ENCODE measurements around the gene TMEM119. TPM values are rescaled to one million over a fixed set of nuclear protein-coding genes. Genes with fewer than 3 reads are reported as not detected.
A peak's percentile ranks its signal among the peaks of the same experiment; 100 is the strongest.

The TMEM119 gene
- total RNA-seq, 1 donor from 2014 or later: 0.36 TPM

- Mint-ChIP-seq H3K9me3 (ENCODE audit: unreplicated experiment) (no peaks in the 10 kb centered on the region), H3K36me3 (ENCODE audit: low read depth, unreplicated experiment) (no peaks in the 10 kb centered on the region), H3K4me1 (ENCODE audit: unreplicated experiment) (peaks cover 2% of the 10 kb centered on the region), H3K4me3 (ENCODE audit: unreplicated experiment) (no peak overlapping the region), H3K27me3 (ENCODE audit: unreplicated experiment) (peaks cover 15% of the 10 kb centered on the region), H3K27ac (ENCODE audit: unreplicated experiment) (no peak overlapping the region)
- no peak for TF ChIP-seq CTCF (IDR thresholded peaks at IDR 0.05; ENCODE audit: unreplicated experiment)
- no peak for DNase-seq (ENCODE audit: low spot score)
Observed at GRCh38 chr12:108613548-108613947, 15.7 kb upstream of the TMEM119 start.

GRCh38 chr12:108612788-108613282 lies 15.0 kb upstream of the TMEM119 start:
- no peak for DNase-seq (ENCODE audit: low spot score)
- H3K27me3 Mint-ChIP-seq (ENCODE audit: unreplicated experiment): peaks cover 15% of the 10 kb centered on the region
- H3K36me3 Mint-ChIP-seq (ENCODE audit: low read depth, unreplicated experiment): no peaks in the 10 kb centered on the region
- H3K4me3 Mint-ChIP-seq (ENCODE audit: unreplicated experiment): no peak overlapping the region
- TF ChIP-seq CTCF (IDR thresholded peaks at IDR 0.05; ENCODE audit: unreplicated experiment): no peak
- H3K9me3 Mint-ChIP-seq (ENCODE audit: unreplicated experiment): no peaks in the 10 kb centered on the region
- peaks cover 2% of the 10 kb centered on the region for H3K4me1 Mint-ChIP-seq (ENCODE audit: unreplicated experiment)
- no peak overlapping the region for H3K27ac Mint-ChIP-seq (ENCODE audit: unreplicated experiment)

GRCh38 chr12:108611884-108612415 lies 14.1 kb upstream of the TMEM119 start:
- TF ChIP-seq CTCF (IDR thresholded peaks at IDR 0.05; ENCODE audit: unreplicated experiment): peak; percentile 65
- Mint-ChIP-seq H3K27me3 (ENCODE audit: unreplicated experiment) (peaks cover 11% of the 10 kb centered on the region), H3K27ac (ENCODE audit: unreplicated experiment) (no peak overlapping the region), H3K9me3 (ENCODE audit: unreplicated experiment) (no peaks in the 10 kb centered on the region), H3K4me3 (ENCODE audit: unreplicated experiment) (no peak overlapping the region), H3K4me1 (ENCODE audit: unreplicated experiment) (peaks cover under 1% of the 10 kb centered on the region), H3K36me3 (ENCODE audit: low read depth, unreplicated experiment) (no peaks in the 10 kb centered on the region)
- DNase-seq (ENCODE audit: low spot score): peak; percentile 68

- DNase-seq (ENCODE audit: low spot score): no peak
- TF ChIP-seq CTCF (IDR thresholded peaks at IDR 0.05; ENCODE audit: unreplicated experiment): no peak
- Mint-ChIP-seq H3K27ac (ENCODE audit: unreplicated experiment) (no peak overlapping the region), H3K4me3 (ENCODE audit: unreplicated experiment) (no peak overlapping the region), H3K9me3 (ENCODE audit: unreplicated experiment) (no peaks in the 10 kb centered on the region), H3K4me1 (ENCODE audit: unreplicated experiment) (no peaks in the 10 kb centered on the region), H3K27me3 (ENCODE audit: unreplicated experiment) (peaks cover 7% of the 10 kb centered on the region), H3K36me3 (ENCODE audit: low read depth, unreplicated experiment) (no peaks in the 10 kb centered on the region)
Observed at GRCh38 chr12:108610856-108611605, 13.1 kb upstream of the TMEM119 start.

- H3K27ac Mint-ChIP-seq (ENCODE audit: unreplicated experiment): no peak overlapping the region
- H3K4me3 Mint-ChIP-seq (ENCODE audit: unreplicated experiment): no peak overlapping the region
- no peaks in the 10 kb centered on the region for H3K9me3 Mint-ChIP-seq (ENCODE audit: unreplicated experiment)
- no peaks in the 10 kb centered on the region for H3K4me1 Mint-ChIP-seq (ENCODE audit: unreplicated experiment)
- DNase-seq (ENCODE audit: low spot score): no peak
- H3K36me3 Mint-ChIP-seq (ENCODE audit: low read depth, unreplicated experiment): no peaks in the 10 kb centered on the region
- peaks cover 8% of the 10 kb centered on the region for H3K27me3 Mint-ChIP-seq (ENCODE audit: unreplicated experiment)
- TF ChIP-seq CTCF (IDR thresholded peaks at IDR 0.05; ENCODE audit: unreplicated experiment): no peak
Observed at GRCh38 chr12:108610336-108610815, 12.5 kb upstream of the TMEM119 start.
